CD4-positive, alpha-beta T cell treated with Interleukin-10 for 1 hour (primary cell): Measurements from ENCODE around the gene BBS1.
A peak's percentile ranks its signal among the peaks of the same experiment; 100 is the strongest.
"Not testable (repeated sequence)": the region's sequence is repeated elsewhere in the genome, so short reads cannot be mapped to it uniquely, and the experiment has no call there.

Source experiments
- DNase-seq: peaks from one replicate; pipeline ENCODE4 v3.0.0-alpha.2; 2020

Gene BBS1

DNA sequence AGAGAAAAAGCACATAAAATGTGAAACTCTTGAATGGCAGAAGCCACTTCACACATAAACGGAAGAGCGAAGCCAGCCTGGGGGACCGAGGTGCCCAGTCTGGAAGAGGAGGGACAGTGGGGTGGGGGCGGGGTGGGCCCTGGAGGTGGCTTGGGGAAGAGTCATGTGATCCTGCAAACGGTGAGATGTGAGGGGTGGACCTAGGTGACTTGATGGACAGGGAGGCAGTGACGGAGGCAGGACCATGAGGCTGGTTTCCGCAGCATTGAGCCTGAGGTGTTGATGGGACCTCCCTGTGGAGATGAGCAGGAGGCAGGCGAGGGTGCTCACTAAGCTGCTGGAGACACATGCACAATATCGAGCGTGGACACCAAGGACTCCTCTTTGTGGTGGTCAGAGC lies 18.6 kb downstream of the BBS1 start:
- DNase-seq, result no peak

DNA sequence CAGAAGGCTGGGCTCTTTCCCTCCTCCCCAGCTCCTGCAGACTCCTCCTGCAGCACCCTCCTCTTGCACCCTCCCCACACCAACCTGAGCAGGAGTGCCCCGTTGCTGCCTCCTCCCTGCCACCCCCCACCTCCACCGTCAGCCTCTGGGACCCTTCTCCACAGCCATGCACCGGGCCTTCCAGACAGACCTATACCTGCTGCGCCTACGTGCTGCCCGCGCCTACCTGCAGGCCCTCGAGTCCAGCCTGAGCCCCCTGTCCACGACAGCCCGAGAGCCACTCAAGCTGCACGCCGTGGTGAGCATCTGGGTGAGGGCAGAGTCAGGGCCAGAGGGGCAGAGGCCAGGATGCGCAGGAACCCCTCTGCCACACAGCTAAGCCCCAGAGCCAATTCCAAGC lies 19.2 kb downstream of the BBS1 start:
- DNase-seq, result no peak

GRCh38 chr11:66530927-66531709 lies 20.7 kb downstream of the BBS1 start:
- DNase-seq, result no peak

GRCh38 chr11:66531841-66532240 lies 21.4 kb downstream of the BBS1 start:
- no peak for DNase-seq

GRCh38 chr11:66532784-66533183 lies 22.3 kb downstream of the BBS1 start:
- no peak for DNase-seq

GRCh38 chr11:66539170-66539869 lies 28.9 kb downstream of the BBS1 start:
- no peak for DNase-seq

- no peak for DNase-seq
Measured at GRCh38 chr11:66539870-66540213, 29.4 kb downstream of the BBS1 start.

DNA sequence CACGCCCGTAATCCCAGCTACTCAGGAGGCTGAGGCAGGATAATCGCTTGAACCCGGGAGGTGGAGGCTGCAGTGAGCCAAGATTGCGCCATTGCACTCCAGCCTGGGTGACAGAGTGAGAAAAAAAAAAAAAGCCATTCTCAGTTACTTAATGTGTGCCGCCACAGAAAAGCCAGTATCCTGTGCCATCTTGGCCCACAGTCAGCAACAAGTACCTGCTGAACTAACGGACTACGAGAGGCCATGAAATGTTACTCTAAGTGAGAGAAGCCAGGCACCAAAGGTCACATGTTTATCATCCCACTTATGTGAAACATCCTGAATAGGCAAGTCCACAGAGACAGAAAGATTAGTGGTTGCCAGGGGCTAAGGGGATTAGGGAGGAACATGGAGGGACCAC lies 30.2 kb downstream of the BBS1 start:
- DNase-seq, result not testable (repeated sequence)

DNA sequence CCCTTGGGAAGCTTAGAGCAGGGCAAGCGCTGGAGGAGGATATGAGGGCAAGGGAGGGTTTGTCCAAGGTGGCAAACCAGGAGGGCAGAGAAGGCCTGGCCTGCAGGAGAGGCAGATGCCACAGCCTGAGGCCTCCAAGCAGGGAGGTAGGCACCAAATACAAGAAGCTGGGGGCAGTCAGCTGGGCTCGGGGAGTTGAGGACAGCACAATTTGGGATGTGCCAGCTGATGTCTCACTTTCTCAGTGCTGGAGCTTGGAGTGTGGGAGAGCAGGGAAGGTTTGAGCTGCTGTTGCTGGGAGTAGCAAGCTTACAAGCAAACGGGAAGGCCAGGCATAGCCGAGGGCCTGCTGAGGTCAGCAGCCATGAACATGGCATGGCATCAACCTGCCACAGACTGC lies 31.5 kb downstream of the BBS1 start:
- no peak for DNase-seq

- no peak for DNase-seq
Measured at GRCh38 chr11:66542362-66542761, 31.9 kb downstream of the BBS1 start.

DNA sequence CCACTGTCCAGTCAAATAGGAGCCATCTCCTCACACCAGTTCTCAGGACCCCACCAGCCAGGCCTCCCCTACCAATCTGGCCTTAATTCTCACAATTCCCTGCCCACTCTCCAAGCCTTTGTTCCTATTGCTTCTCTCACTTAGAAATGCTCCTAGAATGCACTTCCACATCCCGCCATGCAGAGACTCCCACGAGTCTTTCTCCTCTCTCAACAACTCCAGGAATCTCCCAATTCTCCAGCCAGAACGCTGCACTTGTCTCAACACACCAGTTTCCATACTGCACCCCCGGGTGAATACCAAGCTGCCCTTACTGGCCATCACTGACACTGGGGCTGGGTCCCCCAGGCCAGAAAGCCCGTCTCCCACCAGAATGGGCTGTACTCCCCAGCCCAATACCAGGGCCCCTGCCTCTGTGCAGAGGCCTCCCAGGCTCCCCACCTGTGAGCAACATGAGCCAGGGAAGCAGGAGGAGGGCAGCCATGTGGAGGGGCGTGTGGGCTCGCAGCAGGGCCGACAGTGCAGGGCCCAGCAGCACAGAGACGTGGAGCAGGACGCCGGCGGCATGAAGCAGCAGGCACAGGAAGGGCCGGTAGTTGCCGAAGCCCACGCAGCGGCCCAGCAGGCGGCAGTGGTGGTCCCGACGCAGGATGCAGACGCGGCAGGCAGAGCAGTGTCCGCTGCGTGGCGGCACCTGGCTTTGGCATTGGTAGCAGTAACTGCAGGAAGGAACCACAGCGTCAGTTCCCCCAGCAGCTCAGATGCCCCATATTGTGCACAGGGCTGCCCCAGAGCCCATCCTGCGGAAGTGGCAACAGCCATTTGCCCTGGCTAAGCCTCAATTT lies 33.0 kb downstream of the BBS1 start:
- DNase-seq, result peak; percentile 80

DNA sequence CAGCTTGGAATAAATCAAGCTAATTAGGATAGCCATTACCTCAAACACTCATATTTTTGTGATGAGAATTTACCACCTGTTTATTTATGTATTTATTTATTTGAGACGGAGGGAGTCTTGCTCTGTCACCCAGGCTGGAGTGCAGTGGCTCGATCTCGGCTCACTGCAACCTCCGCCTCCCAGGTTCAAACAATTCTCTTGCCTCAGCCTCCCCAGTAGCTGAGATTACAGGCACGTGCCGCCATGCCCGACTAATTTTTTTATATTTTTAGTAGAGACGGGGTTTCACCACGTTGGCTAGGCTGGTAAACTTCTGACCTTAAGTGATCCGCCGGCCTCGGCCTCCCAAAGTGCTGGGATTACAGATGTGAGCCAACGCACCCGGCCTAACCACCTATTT lies 34.5 kb downstream of the BBS1 start:
- DNase-seq, result not testable (repeated sequence)

DNA sequence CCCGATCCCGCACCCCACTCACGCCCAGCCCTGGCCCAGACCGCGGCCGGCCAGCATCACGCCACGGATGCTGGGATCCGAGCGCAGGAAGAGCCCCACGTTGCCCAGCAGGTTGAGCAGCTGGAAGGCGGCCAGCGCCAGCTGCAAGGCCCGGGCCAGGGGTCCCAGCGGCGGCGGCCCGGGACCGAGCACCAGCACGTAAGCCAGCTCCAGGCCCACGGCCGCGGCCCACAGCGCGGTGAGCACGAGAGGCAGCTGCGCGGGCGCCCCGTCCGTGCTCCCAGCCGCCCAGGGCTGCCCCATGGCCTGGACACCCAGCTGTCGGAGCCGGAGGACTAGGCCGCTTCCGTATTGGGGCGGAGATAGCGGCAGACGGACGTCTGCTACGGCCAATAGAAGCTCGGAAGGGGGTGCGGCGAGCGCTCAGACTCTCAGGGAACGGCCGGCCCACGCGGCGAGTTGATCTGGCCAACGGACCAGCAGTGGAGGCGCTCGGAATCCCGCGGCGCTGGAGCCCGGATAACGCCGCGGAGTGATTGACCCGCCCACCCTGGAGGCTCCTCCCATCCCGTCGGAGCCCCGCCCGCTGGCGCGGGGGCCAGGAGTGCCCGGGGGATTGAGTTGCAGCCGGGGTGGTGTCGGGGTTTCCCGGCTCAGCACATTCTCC lies 35.4 kb downstream of the BBS1 start, which contains the start of gene ZDHHC24:
Gene ZDHHC24 (minus strand): TSS at position 348 of the 667 bp plus-strand sequence. CDS start 45 bp downstream, at position 303.
- peak; percentile 92 for DNase-seq

- DNase-seq, result peak; percentile 17
Measured at GRCh38 chr11:66546368-66546965, 36.0 kb downstream of the BBS1 start, which contains the start of gene ACTN3. Gene ACTN3, plus strand, starts transcription at chr11:66546903. Its CDS starts 35 bp downstream, at chr11:66546938.

- no peak for DNase-seq
Measured at GRCh38 chr11:66546966-66547661, 36.7 kb downstream of the BBS1 start.

- no peak for DNase-seq
Measured at GRCh38 chr11:66547662-66548009, 37.2 kb downstream of the BBS1 start.

GRCh38 chr11:66548041-66548440 lies 37.6 kb downstream of the BBS1 start:
- DNase-seq, result no peak

DNA sequence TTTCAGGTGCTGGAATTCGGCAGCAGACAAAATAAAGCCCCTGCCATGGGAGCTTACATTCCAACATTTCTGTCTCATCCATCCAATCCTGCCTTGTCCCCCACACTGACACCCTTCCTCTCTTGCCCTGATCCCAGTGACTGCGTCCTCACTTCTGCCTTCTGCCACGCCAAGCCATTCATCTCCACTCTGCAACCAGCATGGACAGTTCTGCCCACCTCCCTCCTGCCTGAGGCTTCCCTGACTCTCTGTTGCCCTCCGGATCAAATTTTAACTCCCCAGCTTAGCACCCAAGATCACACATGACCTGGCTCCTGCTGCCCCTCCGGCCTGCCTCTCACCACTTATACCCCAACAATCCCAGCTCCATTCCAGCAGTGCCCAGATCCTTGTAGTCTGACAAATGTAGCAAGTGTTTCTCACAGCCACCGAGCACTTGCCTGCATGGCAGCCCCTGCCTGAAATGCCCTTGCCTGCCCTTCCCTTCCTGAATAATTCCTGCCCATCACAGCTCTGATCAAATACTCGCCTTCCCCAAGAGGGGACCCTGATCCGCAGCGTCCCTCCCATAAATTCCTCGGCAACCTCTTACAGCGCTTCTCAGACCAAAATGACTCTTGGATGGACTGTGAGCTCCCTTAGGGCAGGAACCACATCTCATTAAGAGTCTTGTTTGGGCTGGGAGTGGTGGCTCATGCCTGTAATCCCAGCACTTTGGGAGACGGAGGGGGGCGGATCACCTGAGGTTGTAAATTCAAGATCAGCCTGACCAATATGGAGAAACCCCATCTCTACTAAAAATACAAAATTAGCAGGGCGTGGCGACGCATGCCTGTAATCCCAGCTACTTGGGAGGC lies 38.6 kb downstream of the BBS1 start:
- DNase-seq, result no peak

DNA sequence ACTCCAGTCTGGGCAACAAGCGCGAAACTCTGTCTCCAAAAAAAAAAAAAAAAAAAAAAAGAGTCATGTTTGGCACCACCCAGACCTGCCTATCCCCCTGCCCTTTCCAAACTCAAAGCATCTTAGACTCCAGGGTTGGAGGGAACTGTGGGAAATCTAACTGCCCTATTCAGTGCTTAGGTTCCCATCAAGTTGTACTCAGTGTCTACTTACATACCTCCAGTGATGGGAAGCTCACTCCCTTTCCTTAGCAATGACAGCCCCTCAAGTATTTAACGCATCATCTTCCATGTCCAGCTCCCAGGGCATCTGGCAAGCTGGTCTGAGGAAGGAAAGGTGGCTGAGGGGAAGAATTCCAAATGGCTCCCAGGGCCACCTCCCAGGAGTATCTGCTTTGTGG lies 39.3 kb downstream of the BBS1 start:
- no peak for DNase-seq

DNA sequence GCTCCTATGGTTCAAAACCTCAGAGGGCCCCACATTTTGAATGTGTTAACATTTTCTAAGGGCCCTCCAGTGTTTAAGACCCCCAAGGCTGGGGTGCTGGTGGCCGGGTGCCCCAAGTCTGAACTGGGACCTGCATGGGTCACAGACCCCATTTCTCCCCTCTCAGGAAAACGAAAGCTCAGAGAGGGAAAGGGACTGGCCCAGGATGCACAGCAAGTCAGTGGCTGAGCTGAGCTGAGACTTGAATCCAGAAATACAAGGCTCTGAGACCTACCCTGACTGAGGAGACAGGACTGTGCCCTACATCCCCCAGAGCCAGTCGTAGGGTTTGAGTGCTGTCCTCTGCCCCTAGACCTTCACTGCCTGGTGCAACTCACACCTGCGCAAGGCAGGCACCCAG lies 40.5 kb downstream of the BBS1 start:
- DNase-seq, result no peak

DNA sequence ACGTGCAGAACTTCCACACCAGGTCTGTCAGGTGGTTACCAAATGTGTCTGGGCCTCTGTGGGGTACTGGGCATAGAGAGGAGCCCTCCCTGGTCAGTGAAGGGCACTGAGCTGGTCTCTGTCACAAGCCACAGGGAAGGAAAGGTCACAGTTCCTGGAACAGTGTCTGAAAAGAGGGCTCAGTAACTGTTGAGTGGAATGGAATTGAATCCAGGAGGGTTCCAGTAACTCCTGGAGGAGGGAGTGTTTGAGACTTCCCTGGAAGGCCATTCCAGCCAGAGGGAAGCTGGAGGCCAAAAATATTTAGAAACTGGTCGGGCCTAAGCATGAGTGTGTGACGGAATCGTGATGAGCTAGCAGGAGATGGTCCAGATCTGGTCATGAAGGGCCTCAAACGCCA lies 44.2 kb downstream of the BBS1 start:
- DNase-seq, result no peak
